Measurements from ENCODE around the gene USP3. TPM values are rescaled to one million over a fixed set of nuclear protein-coding genes. Genes with fewer than 3 reads are reported as not detected.
"Not testable (repeated sequence)": the region's sequence is repeated elsewhere in the genome, so short reads cannot be mapped to it uniquely, and the experiment has no call there.

Gene USP3
- total RNA-seq, 1 donor from 2014 or later, result 39.7 TPM

DNA sequence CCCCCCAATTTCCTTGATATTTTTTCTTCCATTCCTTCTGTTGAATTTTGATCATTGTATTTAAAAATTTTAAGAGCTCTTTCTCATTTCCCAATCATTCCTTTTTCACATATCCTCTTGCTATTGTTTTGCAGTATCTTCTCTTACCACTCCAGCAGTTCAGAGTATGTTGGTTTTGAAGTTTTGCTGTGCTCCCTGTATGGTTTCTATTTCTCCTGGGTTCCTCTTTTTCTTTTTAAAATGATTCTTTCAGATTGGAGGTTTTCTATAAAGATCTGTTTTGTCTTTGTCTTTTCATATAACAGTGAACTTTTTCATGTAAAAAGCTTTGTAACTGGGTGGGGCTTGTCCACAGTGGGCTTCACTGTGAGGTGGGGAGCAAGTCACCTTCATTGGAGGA is 12.8 kb downstream of the USP3 start:
- DNase-seq, result no peak

DNA sequence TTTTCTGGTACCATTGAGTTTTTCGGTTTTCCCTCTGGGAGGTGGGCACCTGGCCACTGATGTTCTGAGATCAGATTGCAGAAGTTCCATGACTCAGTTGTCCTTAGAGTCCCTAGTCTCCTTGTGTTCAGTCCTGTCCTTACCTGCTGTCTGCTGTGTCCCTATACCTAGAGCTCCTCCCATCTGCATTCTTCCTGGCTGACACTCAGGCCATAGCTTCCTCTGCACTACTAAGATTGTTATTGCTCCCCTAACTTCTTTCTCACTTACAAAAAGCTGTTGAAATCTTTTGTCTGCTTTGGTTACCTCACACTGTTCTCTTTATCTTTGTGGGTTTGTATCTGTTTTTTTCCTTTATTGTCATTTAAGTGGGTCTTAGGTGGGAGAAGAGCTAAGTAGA is 13.2 kb downstream of the USP3 start:
- peak; percentile 26 for DNase-seq

DNA sequence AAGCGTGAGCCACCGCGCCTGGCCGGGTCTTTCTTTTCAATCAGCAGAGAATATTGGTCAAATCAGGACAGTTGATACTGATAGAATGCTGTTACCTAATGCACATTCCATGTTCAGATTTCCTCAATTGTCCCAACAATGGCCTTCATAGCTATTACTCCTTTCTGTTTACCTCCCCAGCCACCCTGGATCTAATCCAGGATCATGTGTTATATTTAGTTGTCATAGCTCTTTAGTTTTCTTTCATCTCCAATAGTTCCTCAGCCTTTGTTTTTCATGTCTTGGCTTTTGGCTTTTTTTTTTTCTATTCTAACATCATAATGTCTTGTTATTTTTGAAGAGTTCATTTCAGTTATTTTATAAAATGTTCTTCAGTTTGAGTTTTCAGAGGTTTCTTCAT is 14.6 kb downstream of the USP3 start:
- peak; percentile 38 for DNase-seq

DNA sequence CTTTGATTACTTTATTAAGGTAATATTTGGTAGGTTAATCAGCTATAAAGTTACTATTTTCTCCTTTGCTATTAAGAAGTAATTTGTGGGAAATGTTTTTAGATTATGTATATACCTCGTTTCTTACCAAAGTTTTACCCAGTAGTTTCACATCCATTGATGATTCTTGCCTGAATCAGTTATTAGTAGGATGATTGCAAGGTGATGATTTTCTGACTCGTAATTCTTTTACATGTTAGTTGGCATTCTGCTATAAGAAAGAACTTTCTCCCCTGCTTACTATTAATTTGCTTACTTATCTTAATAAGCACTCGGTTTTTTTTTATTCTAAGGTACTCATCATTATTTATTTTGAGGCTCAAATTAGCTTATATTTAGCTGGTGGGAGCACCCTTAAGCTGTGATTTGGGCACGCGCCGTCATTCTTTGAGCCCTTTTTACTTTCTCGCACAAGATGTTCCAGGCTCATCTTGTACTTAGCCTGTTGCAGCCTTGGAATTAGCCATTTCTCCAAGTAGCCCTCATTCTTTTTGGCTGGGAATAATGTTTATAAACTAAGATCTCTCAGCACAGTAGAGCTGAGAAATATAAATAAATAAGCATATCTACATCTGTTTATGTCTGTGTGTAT is 15.3 kb downstream of the USP3 start:
- DNase-seq, result no peak

DNA sequence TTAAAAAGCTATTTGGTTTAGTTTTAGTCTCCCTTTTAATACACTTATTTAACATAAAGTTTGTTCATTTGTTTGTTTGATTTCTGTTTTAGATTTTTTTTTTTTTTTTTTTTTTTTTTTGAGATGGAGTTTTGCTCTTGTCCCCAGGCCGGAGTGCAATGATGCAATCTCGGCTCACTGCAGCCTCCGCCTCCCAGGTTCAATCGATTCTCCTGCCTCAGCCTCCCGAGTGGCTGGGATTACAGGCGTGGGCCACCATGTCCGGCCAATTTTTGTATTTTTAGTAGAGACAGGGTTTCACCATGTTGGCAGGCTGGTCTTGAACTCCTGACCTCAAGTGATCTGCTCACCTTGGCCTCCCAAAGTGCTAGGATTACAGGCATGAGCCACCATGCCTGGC is 16.1 kb downstream of the USP3 start:
- not testable (repeated sequence) for DNase-seq

DNA sequence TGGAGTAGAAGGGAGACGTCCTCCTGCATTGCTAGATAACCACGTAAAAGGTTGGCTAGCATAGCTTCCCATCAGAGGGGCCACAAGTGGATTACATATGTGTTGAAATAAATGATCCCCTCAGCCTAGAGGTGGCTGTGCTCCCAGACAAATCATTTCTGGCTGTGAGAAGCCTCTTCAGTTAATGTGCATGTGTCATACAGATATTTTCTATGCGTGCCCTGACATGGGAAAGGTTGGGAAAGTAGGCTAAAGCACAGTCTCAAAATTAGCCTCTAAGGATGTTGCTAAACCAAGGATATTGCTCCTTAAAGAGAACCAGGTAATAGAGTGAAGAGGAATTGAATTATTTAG is 17.8 kb downstream of the USP3 start:
- no peak for DNase-seq

DNA sequence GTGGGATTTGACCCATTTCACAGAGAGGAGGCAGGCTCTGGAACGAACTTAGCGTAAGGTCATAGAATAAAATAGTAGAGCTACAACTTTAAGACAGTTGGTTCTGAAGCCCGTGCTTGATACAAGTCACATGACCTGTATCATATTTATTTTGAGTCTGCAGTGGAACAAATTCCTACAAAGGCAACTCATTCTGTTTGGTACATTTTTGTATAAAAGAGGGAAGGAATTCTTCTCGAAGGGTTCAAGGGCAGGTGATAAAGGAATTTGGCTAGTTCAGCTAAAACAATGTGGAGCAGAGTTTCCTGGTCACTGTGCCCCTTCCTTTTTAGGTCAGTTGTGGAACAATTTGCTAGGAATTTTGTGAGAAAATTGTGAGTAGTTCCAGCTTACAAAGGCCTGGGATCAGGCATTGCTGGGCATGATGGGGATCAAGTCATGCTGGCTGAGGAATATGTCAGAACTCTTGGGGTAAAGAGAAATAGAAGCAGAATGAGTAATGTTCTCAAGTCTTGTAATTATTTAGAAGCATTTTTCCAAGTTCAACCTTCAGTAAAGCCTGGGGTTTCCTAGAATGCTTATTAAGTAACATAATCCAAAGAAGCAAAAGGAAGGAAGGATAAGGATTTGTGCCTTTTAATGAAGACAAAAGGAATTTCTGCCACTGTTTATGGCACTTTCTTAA is 19.1 kb downstream of the USP3 start:
- DNase-seq, result peak; percentile 45

DNA sequence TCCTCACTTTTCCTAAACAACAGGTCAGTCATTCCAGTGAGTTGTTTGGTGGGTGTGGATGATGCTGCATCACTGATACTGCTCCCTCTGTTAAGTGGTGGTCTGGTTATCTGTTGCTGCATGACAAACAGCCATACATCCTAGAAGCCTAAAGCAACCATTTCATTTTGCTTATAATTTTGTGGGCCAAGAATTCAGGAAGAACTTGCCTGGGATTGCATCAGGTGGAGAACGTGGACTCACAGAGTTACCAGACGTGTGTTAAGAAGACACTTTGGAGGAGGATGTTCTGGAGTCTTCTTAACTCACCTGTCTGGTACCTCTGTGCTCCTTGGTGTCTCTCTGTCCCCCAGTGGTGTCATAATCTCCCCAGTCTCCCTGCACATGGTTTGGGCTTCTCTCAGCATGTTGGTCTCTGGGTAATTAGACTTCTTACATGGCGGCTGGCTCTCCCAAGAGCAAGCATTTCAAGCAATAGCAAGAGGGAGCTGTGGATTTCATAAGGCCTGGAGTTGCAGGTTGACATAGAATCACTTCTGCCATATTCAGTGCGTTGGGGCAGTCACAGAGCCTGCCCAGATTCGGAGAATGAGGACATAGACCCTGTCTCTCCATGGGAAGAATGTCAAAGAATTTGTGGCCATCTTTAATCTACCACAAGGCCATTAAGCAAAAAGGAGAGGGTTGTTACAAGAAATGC is 20.1 kb downstream of the USP3 start:
- no peak for DNase-seq

DNA sequence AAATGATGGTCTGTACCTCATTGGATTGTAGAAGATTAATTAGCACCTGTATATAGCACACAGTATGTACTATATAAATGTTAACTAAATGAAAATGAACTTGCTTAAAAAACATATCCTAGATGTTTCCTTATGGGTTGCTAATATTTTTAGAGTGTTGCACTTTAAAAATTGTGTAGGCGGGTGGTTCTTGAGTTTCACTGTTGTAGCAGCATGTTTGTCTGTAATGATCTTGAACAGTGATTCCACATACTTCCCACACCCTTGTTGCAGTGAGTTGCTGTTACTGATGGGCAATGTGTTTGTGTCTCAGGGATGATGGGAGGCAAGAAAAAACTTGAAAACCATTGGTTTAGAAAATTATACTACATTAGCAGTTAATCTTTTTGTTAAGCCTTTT is 22.0 kb downstream of the USP3 start:
- no peak for DNase-seq

DNA sequence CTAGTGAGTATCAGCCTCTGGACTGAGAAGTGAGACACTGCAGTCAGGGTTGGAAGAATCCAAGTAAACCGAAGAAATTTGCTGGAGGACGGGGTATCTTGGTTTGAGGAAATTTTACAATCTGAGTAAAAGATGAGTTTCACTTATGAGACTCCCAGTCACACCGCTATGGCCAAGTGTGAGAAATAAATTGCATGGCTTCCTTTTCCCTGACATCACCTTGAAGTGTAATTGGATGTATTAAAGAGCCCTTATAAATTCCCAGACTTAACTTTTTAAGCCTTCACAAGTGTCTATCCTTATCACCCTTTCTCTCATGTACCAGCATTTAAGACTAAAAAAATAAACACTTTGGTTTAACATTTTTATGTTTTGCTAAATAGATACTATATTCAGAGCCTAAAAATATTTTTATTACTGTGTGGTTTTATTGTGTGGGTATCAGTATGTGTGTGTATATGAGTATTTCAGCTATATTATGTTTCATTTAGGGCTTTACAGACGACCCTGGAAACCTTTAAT is 23.8 kb downstream of the USP3 start:
- no peak for DNase-seq

DNA sequence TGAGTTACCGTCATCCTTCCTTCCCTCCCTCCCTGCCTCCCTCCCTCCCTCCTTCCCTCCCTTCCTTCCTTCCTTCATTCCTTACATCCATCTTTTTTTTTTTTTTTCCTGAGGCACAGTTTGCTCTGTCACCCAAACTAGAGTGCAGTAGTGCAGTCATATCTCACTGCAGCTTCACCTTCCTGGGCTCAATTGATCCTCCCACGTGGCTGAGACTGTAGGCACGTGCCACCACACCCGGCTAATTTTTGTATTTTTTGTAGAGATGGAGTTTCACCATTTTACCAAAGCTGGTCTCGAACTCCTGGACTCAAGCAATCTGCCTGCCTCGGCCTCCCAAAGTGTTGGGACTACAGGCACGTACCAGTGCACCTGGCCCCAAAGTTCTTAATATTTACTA is 25.8 kb downstream of the USP3 start:
- DNase-seq, result no peak

DNA sequence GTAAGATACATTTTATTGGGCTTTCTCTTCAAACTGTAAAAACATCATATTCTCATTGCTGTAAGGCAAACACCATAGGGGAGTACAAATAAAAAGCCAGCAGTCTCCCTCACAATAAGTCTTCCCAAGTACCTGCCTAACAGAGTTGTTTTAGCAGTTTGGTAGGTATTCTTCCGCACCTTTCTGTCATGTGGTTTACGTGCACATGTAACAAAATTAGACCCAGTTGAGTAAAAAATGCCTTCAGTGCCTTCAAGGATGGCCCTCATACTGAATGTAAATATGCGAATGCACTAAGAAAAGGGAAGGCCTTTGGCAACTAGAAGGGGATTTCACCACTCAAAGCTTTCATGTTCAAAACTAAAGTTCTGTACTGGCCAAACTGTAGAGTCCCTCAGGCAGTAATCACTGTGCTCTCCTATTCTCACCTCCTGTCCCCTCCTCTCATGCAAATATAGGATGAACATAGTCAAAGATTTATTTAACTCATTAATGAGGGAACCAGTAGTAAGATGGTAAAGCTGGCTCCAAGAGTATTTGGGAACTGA is 26.4 kb downstream of the USP3 start:
- no peak for DNase-seq

DNA sequence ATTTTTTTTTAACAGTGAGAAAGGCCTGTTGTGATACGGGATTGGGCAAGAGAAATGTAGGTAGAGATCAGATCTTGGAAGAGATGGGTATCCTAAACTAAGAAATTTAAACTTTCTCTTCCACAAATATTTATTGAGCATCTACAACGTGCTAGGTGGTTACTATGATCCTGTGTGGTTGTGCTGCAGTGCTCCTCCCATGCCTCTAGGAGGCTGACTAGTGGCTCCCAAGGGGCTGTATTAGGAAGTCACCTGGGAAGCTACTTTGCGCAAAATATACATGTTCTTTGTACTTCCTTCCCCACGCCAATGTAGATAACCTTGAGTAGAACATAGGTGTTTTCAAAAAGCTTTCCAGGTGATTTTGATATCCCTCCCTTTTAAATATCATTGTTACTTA is 27.2 kb downstream of the USP3 start:
- DNase-seq, result no peak

DNA sequence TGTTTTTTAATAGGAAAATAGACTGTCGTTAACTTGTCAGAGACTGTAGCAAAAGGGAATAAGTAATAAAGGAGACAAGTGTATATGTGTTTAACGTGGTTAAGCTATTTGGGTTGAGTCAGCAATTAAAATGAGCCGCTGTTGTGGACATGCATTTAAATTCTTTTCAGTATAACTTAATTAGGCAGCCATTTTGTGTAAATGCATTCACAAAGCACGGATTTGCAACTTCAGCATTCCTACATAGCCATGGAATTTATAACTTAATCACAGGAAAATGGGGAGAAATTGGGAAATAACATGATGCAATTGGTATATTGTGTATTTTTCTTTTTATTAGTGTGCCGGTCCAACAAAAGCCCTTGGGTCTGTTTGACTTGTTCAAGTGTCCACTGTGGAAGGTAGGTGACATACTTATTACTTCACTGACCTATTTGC is 27.9 kb downstream of the USP3 start:
- no peak for DNase-seq

DNA sequence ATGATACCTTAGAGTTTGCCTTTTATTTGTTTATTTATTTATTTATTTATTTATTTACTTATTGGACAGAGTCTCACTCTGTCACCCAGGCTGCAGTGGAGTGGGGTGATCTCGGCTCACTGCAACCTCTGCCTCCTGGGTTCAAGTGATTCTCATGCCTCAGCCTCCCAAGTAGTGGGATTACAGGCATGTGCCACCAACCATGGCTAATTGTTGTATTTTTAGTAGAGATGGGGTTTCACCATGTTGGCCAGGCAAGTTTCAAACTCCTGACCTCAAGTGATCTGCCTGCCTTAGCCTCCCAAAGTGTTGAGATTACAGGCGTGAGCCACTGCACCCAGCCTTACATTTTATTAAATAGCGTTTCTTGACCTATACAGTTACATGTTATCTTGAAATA is 30.5 kb downstream of the USP3 start:
- DNase-seq, result not testable (repeated sequence)

DNA sequence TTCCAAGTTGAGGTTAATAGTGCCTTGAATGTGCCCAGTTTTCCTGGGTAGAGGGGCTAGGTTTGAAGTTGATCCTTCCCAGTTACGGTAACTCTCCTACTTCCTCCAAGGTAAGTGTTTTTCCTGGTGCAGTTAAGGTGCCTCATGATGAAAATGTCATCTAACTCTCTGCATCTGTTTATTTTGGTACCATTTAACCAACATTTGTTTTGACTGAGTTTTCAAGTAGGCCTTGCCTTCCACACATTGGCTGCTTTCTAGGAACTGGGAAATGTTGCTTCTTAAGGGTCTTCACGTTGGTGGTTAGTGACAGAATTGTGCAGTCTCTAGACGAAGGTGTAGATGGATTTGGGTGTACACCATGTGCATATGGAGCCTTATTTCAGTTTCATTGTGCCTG is 31.3 kb downstream of the USP3 start:
- no peak for DNase-seq

DNA sequence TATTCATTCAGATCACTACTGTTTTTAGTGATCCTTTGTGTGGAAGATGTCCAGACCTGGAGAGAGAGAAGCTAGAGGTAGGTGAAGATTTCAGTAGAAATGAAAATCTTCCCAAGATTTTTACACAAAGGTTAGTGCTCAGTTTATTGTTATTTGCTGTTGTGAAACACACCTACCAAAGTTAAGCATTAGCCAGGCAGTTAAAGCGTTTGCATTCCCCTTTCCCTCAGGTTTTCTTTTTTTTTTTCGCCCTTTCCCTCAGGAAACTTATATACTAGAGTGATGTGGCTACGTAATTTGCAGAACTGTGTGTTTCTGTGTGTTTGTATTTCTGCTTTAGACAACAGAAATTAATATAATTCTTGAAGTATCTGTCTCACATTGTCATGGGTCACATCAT is 34.5 kb downstream of the USP3 start:
- DNase-seq, result no peak

DNA sequence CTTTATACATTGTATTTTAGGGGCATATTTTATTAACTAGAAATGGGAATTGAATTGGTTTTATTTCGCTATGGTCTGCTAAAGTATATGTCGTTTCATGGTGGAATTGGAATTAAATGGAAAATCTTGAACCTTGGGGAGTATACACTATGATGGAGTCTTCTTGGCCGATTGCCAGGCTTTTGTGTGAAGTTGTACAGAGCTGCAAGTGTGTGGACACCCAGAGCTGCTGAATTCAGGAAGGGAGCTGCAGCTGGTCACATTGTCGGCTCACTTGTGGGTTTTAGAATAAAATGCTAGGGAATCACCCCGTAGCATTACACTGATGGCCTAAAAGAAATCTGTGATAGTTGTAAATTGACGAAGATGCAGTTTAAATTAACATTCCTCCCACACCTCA is 35.1 kb downstream of the USP3 start:
- peak; percentile 87 for DNase-seq

DNA sequence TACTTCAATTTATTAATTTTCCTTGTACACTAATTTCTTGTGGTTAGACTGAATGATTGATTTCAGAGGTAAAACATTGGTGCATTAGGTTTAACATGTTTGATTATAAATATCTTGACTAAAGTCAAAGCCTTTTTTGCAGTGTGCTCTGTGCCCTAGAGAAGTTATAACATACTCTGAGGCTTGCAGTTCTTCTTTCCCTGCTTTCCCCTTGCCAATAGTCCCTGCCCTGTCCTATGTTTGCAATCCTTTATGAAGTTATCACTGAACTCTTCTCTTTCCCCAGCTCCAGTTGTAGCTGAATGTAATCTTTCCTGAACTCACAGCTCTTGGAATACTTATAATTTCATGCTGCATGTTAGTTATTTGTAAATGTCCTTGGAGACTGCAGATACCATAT is 35.6 kb downstream of the USP3 start:
- DNase-seq, result no peak

DNA sequence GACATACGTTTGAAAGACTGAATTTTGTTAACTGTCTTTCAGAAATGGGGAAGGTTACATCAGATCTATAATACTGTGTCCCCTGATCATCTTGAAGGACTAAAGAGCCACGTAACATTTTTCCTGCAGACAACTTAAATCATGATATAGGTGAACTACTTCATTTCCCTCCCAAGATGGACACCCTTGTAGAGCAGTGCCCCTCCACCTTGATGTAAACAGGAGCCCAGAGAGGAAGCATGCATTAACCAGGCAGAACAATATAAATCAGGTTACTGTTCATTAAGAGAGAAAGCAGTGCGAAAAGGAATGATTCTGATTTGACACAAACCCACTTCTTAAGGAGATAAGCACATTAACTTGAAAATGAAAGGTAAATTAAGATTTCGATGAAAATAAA is 36.1 kb downstream of the USP3 start:
- no peak for DNase-seq

DNA sequence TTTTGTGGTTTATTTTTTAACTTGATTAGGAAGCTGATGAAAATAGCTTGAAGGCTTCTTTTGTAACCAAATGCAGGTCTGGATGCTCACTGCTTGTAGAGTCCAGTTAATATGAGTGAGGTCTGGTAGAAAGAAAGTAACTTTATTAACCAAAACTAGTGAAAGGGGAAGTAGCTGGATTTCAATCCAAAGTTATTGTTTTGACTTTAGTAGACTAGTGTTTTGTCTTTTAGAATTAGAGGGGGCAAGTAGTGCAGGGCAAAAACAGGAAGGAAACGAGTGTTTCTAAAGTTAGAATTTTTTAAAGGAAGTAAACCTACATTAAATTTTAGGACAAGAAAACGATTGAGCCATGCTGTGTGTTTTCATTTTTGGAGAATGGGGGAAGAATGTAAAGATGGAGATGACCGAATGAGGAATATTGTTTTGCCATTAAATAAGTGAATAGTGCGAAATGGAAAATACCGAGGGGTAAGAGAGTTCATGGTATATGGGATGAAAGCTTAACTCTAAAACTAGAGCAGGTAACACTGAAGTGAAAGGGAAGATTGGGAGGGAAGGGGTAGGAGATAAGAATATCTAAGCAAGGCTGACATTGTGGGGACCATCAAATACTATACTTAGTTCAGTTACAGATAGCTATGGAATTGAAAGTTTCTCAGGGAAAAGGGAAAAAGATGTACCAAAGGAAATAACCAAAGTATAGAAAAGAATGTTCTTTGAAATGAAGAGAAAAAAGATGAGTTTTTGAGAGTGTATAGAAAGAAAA is 40.0 kb downstream of the USP3 start:
- DNase-seq, result no peak

DNA sequence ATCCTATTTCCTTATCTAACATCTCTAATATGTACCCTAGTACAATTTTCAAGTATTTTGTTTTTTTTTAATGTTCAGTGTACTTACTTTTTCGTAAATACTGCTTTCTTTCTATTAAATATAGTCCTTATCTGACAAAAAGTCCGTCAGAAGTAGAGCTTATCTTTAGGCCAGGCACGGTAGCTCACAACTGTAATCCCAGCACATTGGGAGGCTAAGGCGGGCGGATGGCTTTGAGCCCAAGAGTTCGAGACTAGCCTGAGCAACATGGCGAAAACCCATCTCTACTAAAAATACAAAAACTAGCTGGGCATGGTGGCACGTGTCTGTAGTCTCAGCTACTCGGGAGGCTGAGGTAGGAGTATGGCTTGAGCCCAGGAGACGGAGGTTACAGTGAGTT is 41.1 kb downstream of the USP3 start:
- DNase-seq, result no peak

DNA sequence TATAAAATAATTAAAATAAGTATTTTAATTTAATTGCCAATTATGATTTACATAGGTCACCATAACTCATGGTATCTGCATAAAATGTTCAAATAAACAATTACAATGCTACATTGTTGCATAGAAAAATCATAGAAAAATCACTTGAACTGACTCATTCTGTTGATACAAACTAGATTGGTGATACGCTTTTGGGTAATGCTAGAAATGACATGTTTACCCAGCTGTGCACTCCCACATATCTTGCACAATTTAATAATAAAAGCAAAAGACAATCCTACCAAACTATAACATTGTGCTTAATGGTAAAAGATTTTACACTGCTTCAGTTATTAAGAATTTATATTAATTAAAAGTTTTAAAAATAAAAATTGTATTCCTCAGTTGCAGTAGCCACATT is 47.0 kb downstream of the USP3 start:
- DNase-seq, result no peak

All from dermis blood vessel endothelial cell (primary cell).